ENCODE measurements around the gene GABBR2.

DNA sequence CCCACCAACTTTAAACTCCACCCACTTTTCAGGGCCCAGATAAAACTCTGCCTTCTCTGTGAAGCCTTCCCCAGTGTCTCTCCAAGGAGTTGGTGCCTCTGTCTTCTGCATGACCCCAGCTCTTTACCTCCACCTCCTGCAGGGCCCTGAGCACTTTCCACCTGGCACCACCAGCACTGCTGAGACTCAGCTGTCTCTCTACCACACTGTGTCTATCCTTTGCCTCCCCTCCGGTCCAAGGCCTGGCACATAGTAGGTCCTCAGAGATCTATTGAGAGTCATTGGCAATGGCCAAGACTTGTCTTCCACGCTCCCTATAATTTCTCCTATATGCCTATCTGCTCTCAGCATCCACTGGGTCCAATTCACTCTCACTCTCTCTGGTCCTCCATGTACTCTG, 12.9 kb upstream of the GABBR2 start:
- TF ChIP-seq CTCF (IDR thresholded peaks at IDR 0.05) (no peak), EZH2 (IDR thresholded peaks at IDR 0.05; ENCODE audit: borderline replicate concordance, insufficient read depth, low read depth, low read length, poor library complexity, severe bottlenecking) (no peak)

Measured in B cell (primary cell).